HepG2 (cell line): ENCODE data around the gene PCDHAC1. TPM values are rescaled to one million over a fixed set of nuclear protein-coding genes. Genes with fewer than 3 reads are reported as not detected.

Experiments
- ATAC-seq: fragments of 200-7000 bp; cut with Tn5 transposase; 3 replicates; pipeline ENCODE4 v1.9.1; 2020; ENCODE audit warnings: mild to moderate bottlenecking, moderate library complexity
- BruUV-seq: library from RNA; stranded (reverse); fragments of 400-500 nt; replicated peaks from 2 replicates; lab custom pipeline; 2021; lab: Mats Ljungman, UMichigan
- CTCF ChIA-PET: fragments of 300-600 bp; formaldehyde crosslinking; extraction: SDS; loops from one replicate; lab custom pipeline; 2021; ENCODE audit warnings: low total read pairs, inconsistent platforms, low intra/inter-chr PET ratio; lab: Yijun Ruan, JAX
- POLR2A ChIA-PET: fragments of 350-600 bp; sonication (Branson Sonifier 250); formaldehyde crosslinking; loops from one replicate; lab custom pipeline; 2020; ENCODE audit warnings: antibody characterized with exemption, inconsistent platforms; lab: Yijun Ruan, JAX
- DNase-seq: peaks from one replicate; pipeline ENCODE4 v3.0.0-alpha.2; 2015; ENCODE audit warnings: low spot score
- FAIRE-seq: peaks from 3 replicates; lab custom pipeline; 2011; peaks lifted over from hg19 to GRCh38; lab: Jason Lieb, UNC
- H2AFZ ChIP-seq: one replicate; pipeline ENCODE4 v1.6.1; 2011; ENCODE audit warnings: low read length, inconsistent platforms
- H3K27ac ChIP-seq: fragments of 300-600 bp; 3 replicates; pipeline ENCODE4 v1.8.0; 2011; ENCODE audit warnings: mixed run types, mild to moderate bottlenecking, mixed read lengths, low read length, inconsistent platforms; ENCODE audit not compliant: insufficient read depth; ENCODE audit errors: extremely low read length
- H3K27me3 ChIP-seq, 2 experiments: fragments of 200-600 bp in 1 of 2; 2 replicates in 1 of 2; 3 replicates in 1 of 2; pipeline versions ENCODE4 v1.6.0 to v1.8.0; 2011; ENCODE audit warnings: low read length in 2 of 2, mild to moderate bottlenecking in 2 of 2, moderate library complexity in 2 of 2, inconsistent platforms in 1 of 2; ENCODE audit not compliant: insufficient read depth in 2 of 2, control insufficient read depth in 1 of 2
- H3K36me3 ChIP-seq, 2 experiments: fragments of 200-600 bp in 1 of 2; replicated peaks in 1 of 2; 2 replicates in 1 of 2; 3 replicates in 1 of 2; pipeline versions ENCODE4 v1.5.1 to v1.8.0; 2011; ENCODE audit warnings: low read length in 2 of 2, inconsistent platforms in 1 of 2; ENCODE audit not compliant: insufficient read depth in 2 of 2, control insufficient read depth in 1 of 2
- H3K4me1 ChIP-seq: 2 replicates; pipeline ENCODE4 v1.5.1; 2012; ENCODE audit warnings: low read length, inconsistent platforms; ENCODE audit not compliant: insufficient read depth
- H3K4me2 ChIP-seq: 2 replicates; pipeline ENCODE4 v1.6.0; 2011; ENCODE audit warnings: low read depth, low read length, inconsistent platforms
- H3K4me3 ChIP-seq, 3 experiments: fragments of 200-600 bp in 1 of 3; sonication (generic), shearing (Covaris generic) in 1 of 3; replicated peaks in 1 of 3; 2 replicates each; pipeline ENCODE4 v1.5.1; 2011 to 2016; ENCODE audit warnings: low read length in 3 of 3, inconsistent platforms in 2 of 3, low read depth in 2 of 3, mild to moderate bottlenecking in 2 of 3, control low read depth in 1 of 3, mixed read lengths in 1 of 3; ENCODE audit not compliant: insufficient read depth in 1 of 3
- H3K79me2 ChIP-seq: one replicate; pipeline ENCODE4 v1.6.1; 2011; ENCODE audit warnings: low read length, inconsistent platforms; ENCODE audit not compliant: insufficient read depth
- H3K9ac ChIP-seq: 2 replicates; pipeline ENCODE4 v1.6.0; 2011; ENCODE audit warnings: mild to moderate bottlenecking, low read depth, low read length, inconsistent platforms; ENCODE audit not compliant: insufficient read depth
- H3K9me3 ChIP-seq: 2 replicates; pipeline ENCODE4 v1.5.1; 2012; ENCODE audit warnings: mild to moderate bottlenecking, low read length
- H4K20me1 ChIP-seq: 2 replicates; pipeline ENCODE4 v1.6.0; 2011; ENCODE audit warnings: inconsistent platforms, mild to moderate bottlenecking, low read length, moderate library complexity; ENCODE audit not compliant: insufficient read depth
- STAG1 ChIP-seq: sonication (generic); formaldehyde crosslinking; IDR thresholded peaks from 2 replicates; pipeline ENCODE4 v1.4.0; 2020; ENCODE audit warnings: missing genetic modification reagents
- XBP1 ChIP-seq: sonication (generic); formaldehyde crosslinking; IDR thresholded peaks from 2 replicates; pipeline ENCODE4 v1.5.0; 2020; ENCODE audit warnings: missing genetic modification reagents
- ZNF850 ChIP-seq: sonication (generic); formaldehyde crosslinking; conservative IDR thresholded peaks from 2 replicates; pipeline ENCODE4 v1.9.0; 2021; ENCODE audit warnings: mild to moderate bottlenecking, missing genetic modification reagents
- ZSCAN12 ChIP-seq: sonication (generic); formaldehyde crosslinking; IDR thresholded peaks from 2 replicates; pipeline ENCODE4 v1.9.0; 2021; ENCODE audit warnings: mild to moderate bottlenecking, missing genetic modification reagents
- WGBS: methylation state at CpG from one replicate; pipeline ENCODE4 v1.1.6; 2017; ENCODE audit warnings: low lambda C conversion rate; 5-methylcytosine and 5-hydroxymethylcytosine counted together
- in situ Hi-C: cut with HindIII; loops from 2 replicates; pipeline ENCODE4 v1.10.0; 2017; ENCODE audit warnings: low pct_unique_long_range_greater_than_20kb; ENCODE audit not compliant: extremely low pct_ligation_motif_present
- intact Hi-C: fragments of 100-400 bp; cut with micrococcal nuclease; formaldehyde crosslinking; loops from one replicate; pipeline ENCODE4 v1.10.0; 2022; ENCODE audit not compliant: unreplicated experiment
- polyA plus RNA-seq, 8 experiments: library from polyadenylated mRNA; depleted of rRNA in 3 of 8; stranded (reverse) in 7 of 8; unstranded in 1 of 8; fragments of >200 nt; fragmentation: Illumina TruSeq in 4 of 8; extraction: Trizol in 4 of 8; gene quantifications; 2 replicates each; pipeline versions ENCODE4 v1.2.1 to v1.2.3, GENCODE V29; 2011 to 2016; ENCODE audit warnings: low read depth in 4 of 8, missing spikeins in 1 of 8, mixed read lengths in 1 of 8; ENCODE audit not compliant: insufficient read depth in 1 of 8
- total RNA-seq, 5 experiments: library from RNA; depleted of rRNA; stranded (reverse); fragments of >200 nt; fragmentation: Illumina TruSeq; extraction: Trizol; gene quantifications; 2 replicates each; pipeline ENCODE4 v1.2.3, GENCODE V29; 2016; ENCODE audit warnings: low read depth in 1 of 5
- TF ChIP-seq, protein P1 (sequence below): sonication (generic); formaldehyde crosslinking; IDR thresholded peaks from 2 replicates; pipeline ENCODE4 v1.5.0; 2020; ENCODE audit warnings: mild to moderate bottlenecking, missing genetic modification reagents, moderate library complexity

PCDHAC1 gene
- total and polyA plus RNA-seq, 2 of the 13 experiments (the other 11 are each of a cell fraction or from before 2014, with no cell fraction given) = 0.04 TPM; not detected in 1

DNA sequence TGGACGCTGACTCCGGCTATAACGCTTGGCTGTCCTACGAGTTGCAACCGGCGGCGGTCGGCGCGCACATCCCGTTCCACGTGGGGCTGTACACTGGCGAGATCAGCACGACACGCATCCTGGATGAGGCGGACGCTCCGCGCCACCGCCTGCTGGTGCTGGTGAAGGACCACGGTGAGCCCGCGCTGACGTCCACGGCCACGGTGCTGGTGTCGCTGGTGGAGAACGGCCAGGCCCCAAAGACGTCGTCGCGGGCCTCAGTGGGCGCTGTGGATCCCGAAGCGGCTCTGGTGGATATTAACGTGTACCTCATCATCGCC lies 48.9 kb upstream of the PCDHAC1 start (continued):
- TF ChIP-seq ZNF850 (CRISPR knock-in tag) (no peak), ZSCAN12 (CRISPR knock-in tag) (no peak)
- TF ChIP-seq, all 625 proteins: peak for 0

DNA sequence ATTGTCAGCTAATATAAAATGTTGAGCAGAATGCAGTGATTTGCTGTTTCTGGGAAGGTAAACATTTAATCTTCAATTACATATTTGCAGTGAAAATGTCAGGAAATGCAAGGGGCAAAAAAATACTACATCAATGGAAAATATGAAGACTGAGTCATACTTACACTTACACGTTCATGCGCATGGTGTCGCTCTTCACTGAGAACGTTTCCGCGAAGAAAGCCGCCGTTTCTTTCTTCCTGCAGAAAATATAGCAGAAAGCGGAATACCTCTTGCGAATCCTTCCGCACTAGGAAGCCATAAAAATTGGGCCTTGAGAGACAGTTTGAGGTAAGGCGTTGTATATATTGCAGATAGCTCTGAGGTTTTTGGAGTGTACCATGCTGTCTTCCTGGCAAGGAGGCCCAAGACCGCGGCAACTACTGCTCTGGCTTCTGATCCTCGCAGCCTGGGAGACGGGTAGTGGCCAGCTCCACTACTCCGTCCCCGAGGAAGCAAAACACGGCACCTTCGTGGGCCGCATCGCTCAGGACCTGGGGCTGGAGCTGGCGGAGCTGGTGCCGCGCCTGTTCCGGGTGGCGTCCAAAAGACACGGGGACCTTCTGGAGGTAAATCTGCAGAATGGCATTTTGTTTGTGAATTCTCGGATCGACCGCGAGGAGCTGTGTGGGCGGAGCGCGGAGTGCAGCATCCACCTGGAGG lies 44.1 kb upstream of the PCDHAC1 start, which contains the start of gene PCDHA13:
PCDHA13 (plus strand) TSS at position 236 of the 702 bp plus-strand sequence; CDS start at position 381, 145 bp downstream.
- H4K20me1 ChIP-seq = no peaks in the 10 kb centered on the region
- no peaks in the 10 kb centered on the region for H3K36me3 ChIP-seq
- BruUV-seq = no TSS peak
- WGBS = 74% methylated on average over 29 of the region's 35 CpGs
- no peak within 1 kb of the TSS for H3K4me2 ChIP-seq
- DNase-seq (no peak), ATAC-seq (no peak), FAIRE-seq (no peak)
- POLR2A ChIA-PET = no interaction called here
- TF ChIP-seq XBP1 (CRISPR knock-in tag) (no peak), STAG1 (CRISPR knock-in tag) (peak; percentile 39; the same call in 1 of the 2 replicates)
- TF ChIP-seq, protein P1, sequence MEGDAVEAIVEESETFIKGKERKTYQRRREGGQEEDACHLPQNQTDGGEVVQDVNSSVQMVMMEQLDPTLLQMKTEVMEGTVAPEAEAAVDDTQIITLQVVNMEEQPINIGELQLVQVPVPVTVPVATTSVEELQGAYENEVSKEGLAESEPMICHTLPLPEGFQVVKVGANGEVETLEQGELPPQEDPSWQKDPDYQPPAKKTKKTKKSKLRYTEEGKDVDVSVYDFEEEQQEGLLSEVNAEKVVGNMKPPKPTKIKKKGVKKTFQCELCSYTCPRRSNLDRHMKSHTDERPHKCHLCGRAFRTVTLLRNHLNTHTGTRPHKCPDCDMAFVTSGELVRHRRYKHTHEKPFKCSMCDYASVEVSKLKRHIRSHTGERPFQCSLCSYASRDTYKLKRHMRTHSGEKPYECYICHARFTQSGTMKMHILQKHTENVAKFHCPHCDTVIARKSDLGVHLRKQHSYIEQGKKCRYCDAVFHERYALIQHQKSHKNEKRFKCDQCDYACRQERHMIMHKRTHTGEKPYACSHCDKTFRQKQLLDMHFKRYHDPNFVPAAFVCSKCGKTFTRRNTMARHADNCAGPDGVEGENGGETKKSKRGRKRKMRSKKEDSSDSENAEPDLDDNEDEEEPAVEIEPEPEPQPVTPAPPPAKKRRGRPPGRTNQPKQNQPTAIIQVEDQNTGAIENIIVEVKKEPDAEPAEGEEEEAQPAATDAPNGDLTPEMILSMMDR (CRISPR knock-in tag) = peak; percentile 40
- no peak within 1 kb of the TSS for H2AFZ ChIP-seq
- H3K4me3 ChIP-seq = no peak within 1 kb of the TSS
- H3K27me3 ChIP-seq = no peaks in the 10 kb centered on the region
- CTCF ChIA-PET = interaction anchor here (1.1 to 1.5 kb wide), 3 partner anchors 158 to 159 kb away, joined by 3 to 6 read pairs (median 3); no protein-coding TSS in a partner anchor
- H3K4me1 ChIP-seq = no peaks in the 10 kb centered on the region
- no peak within 1 kb of the TSS for H3K27ac ChIP-seq
- intact Hi-C loops = loop anchor here (1.0 kb wide), 1 partner anchor 159 kb away; no protein-coding TSS in a partner anchor
- H3K79me2 ChIP-seq = no peaks in the 10 kb centered on the region
- in situ Hi-C loops = no loop called here
- no peaks in the 10 kb centered on the region for H3K9me3 ChIP-seq
- no peak within 1 kb of the TSS for H3K9ac ChIP-seq
